IPS DF 4.7 (cell line): ENCODE data around the gene C5orf34.
"Not testable (repeated sequence)": the region's sequence is repeated elsewhere in the genome, so short reads cannot be mapped to it uniquely, and the experiment has no call there.

Experiments
- DNase-seq: peaks from one replicate; pipeline ENCODE4 v3.0.0-alpha.2; 2013; ENCODE audit warnings: low spot score; ENCODE audit errors: extremely low read depth

The C5orf34 gene

GRCh38 chr5:43514816-43515677, at the start of gene C5orf34:
C5orf34 (minus strand) TSS chr5:43515148; CDS start chr5:43509339, 5,809 bp downstream.
- peak; percentile 88 for DNase-seq

GRCh38 chr5:43564289-43564850, 49.4 kb upstream of the C5orf34 start:
- DNase-seq: no peak

GRCh38 chr5:43563321-43563720, 48.4 kb upstream of the C5orf34 start:
- DNase-seq: no peak

GRCh38 chr5:43561356-43561755, 46.4 kb upstream of the C5orf34 start:
- DNase-seq: no peak

GRCh38 chr5:43560128-43560527, 45.2 kb upstream of the C5orf34 start:
- no peak for DNase-seq

GRCh38 chr5:43556857-43557542, 42.1 kb upstream of the C5orf34 start, which contains the start of gene PAIP1:
PAIP1 (minus strand) TSS chr5:43557077; CDS start chr5:43556846, 231 bp downstream.
- no peak for DNase-seq

- DNase-seq: not testable (repeated sequence)
Measured at GRCh38 chr5:43556607-43556856, 41.6 kb upstream of the C5orf34 start.

GRCh38 chr5:43555895-43556606, 41.1 kb upstream of the C5orf34 start:
- DNase-seq: no peak

GRCh38 chr5:43554497-43554896, 39.5 kb upstream of the C5orf34 start:
- DNase-seq: no peak

GRCh38 chr5:43553381-43553780, 38.4 kb upstream of the C5orf34 start:
- DNase-seq: no peak

- DNase-seq: no peak
Measured at GRCh38 chr5:43551731-43552130, 36.8 kb upstream of the C5orf34 start.

- not testable (repeated sequence) for DNase-seq
Measured at GRCh38 chr5:43549272-43549671, 34.3 kb upstream of the C5orf34 start.

- no peak for DNase-seq
Measured at GRCh38 chr5:43548358-43548757, 33.4 kb upstream of the C5orf34 start.

GRCh38 chr5:43547532-43547931, 32.6 kb upstream of the C5orf34 start:
- no peak for DNase-seq

- no peak for DNase-seq
Measured at GRCh38 chr5:43543434-43543833, 28.5 kb upstream of the C5orf34 start.

- DNase-seq: no peak
Measured at GRCh38 chr5:43540746-43541145, 25.8 kb upstream of the C5orf34 start.

GRCh38 chr5:43536972-43537371, 22.0 kb upstream of the C5orf34 start:
- no peak for DNase-seq

GRCh38 chr5:43533646-43534045, 18.7 kb upstream of the C5orf34 start:
- no peak for DNase-seq

- DNase-seq: no peak
Measured at GRCh38 chr5:43530648-43531047, 15.7 kb upstream of the C5orf34 start.

GRCh38 chr5:43523662-43524072, 8.7 kb upstream of the C5orf34 start:
- no peak for DNase-seq

GRCh38 chr5:43520615-43521014, 5.7 kb upstream of the C5orf34 start:
- DNase-seq: no peak

GRCh38 chr5:43515678-43516048, 715 bp upstream of the C5orf34 start:
- no peak for DNase-seq
